Measurements from ENCODE around the gene FOXC1. TPM values are rescaled to one million over a fixed set of nuclear protein-coding genes. Genes with fewer than 3 reads are reported as not detected.

Gene FOXC1
- 1.1 and 1.2 TPM in 2 replicates for total RNA-seq
- 0.60 and 1.1 TPM in 2 replicates for polyA plus RNA-seq

- H3K9me3 ChIP-seq (ENCODE audit: low read depth), result no peaks in the 10 kb centered on the region
- H3K4me2 ChIP-seq, result peak within 1 kb of the TSS; percentile 96
- H3K4me1 ChIP-seq (ENCODE audit: insufficient read depth), result peaks cover 22% of the 10 kb centered on the region
- H3K79me2 ChIP-seq, result no peaks in the 10 kb centered on the region
- H4K20me1 ChIP-seq (ENCODE audit: insufficient read depth, poor library complexity, severe bottlenecking), result peaks cover 5% of the 10 kb centered on the region
- TF ChIP-seq EZH2phosphoT487 (IDR thresholded peaks at IDR 0.05; ENCODE audit: low read depth, severe bottlenecking, unreplicated experiment) (no peak), EZH2 (IDR thresholded peaks at IDR 0.05; ENCODE audit: borderline replicate concordance) (no peak), CTCF (IDR thresholded peaks at IDR 0.05; ENCODE audit: poor library complexity) (no peak)
- no peak within 1 kb of the TSS for H3K27ac ChIP-seq
- H3K4me3 ChIP-seq, result peak within 1 kb of the TSS; percentile 52
- no peaks in the 10 kb centered on the region for H3K9me2 ChIP-seq (replicated peaks; ENCODE audit: insufficient read depth)
- no peaks in the 10 kb centered on the region for H3K36me3 ChIP-seq (replicated peaks; ENCODE audit: insufficient read depth, low read depth)
- peak; percentile 86 for DNase-seq (ENCODE audit: low spot score)
- H2AFZ ChIP-seq, result peak within 1 kb of the TSS; percentile 78
- under 1% methylated on average over 57 of the region's 115 CpGs for WGBS (ENCODE audit: low lambda C conversion rate, missing lambda C conversion rate)
- H3K27me3 ChIP-seq, result peaks cover 81% of the 10 kb centered on the region
These were observed at the start of gene FOXC1 for GRCh38 chr6:1609648-1610496. Gene FOXC1 (plus strand): TSS chr6:1609915. CDS start chr6:1610446, 531 bp downstream.

GRCh38 chr6:1560281-1561058 lies 49.2 kb upstream of the FOXC1 start:
- Histone ChIP-seq H3K4me2 (no peak overlapping the region), H3K79me2 (no peaks in the 10 kb centered on the region), H3K36me3 (replicated peaks; ENCODE audit: insufficient read depth, low read depth) (no peaks in the 10 kb centered on the region), H3K4me1 (ENCODE audit: insufficient read depth) (no peaks in the 10 kb centered on the region), H4K20me1 (ENCODE audit: insufficient read depth, poor library complexity, severe bottlenecking) (no peaks in the 10 kb centered on the region), H2AFZ (no peak overlapping the region), H3K27ac (no peak overlapping the region), H3K9me2 (replicated peaks; ENCODE audit: insufficient read depth) (no peaks in the 10 kb centered on the region), H3K4me3 (no peak overlapping the region), H3K9me3 (ENCODE audit: low read depth) (no peaks in the 10 kb centered on the region), H3K27me3 (no peaks in the 10 kb centered on the region)
- TF ChIP-seq EZH2 (IDR thresholded peaks at IDR 0.05; ENCODE audit: borderline replicate concordance) (no peak), EZH2phosphoT487 (IDR thresholded peaks at IDR 0.05; ENCODE audit: low read depth, severe bottlenecking, unreplicated experiment) (no peak), CTCF (IDR thresholded peaks at IDR 0.05; ENCODE audit: poor library complexity) (no peak)
- no peak for DNase-seq (ENCODE audit: low spot score)
- 90% methylated on average over 4 of the region's 4 CpGs for WGBS (ENCODE audit: low lambda C conversion rate, missing lambda C conversion rate)

- no peaks in the 10 kb centered on the region for H3K79me2 ChIP-seq
- no peaks in the 10 kb centered on the region for H3K9me2 ChIP-seq (replicated peaks; ENCODE audit: insufficient read depth)
- no peak overlapping the region for H2AFZ ChIP-seq
- H4K20me1 ChIP-seq (ENCODE audit: insufficient read depth, poor library complexity, severe bottlenecking), result no peaks in the 10 kb centered on the region
- no peak overlapping the region for H3K4me2 ChIP-seq
- no peaks in the 10 kb centered on the region for H3K36me3 ChIP-seq (replicated peaks; ENCODE audit: insufficient read depth, low read depth)
- WGBS (ENCODE audit: low lambda C conversion rate, missing lambda C conversion rate), result 61% methylated on average over 2 of the region's 2 CpGs
- no peaks in the 10 kb centered on the region for H3K9me3 ChIP-seq (ENCODE audit: low read depth)
- DNase-seq (ENCODE audit: low spot score), result no peak
- H3K4me3 ChIP-seq, result no peak overlapping the region
- no peak overlapping the region for H3K27ac ChIP-seq
- TF ChIP-seq EZH2 (IDR thresholded peaks at IDR 0.05; ENCODE audit: borderline replicate concordance), result no peak
- no peak for TF ChIP-seq CTCF (IDR thresholded peaks at IDR 0.05; ENCODE audit: poor library complexity)
- TF ChIP-seq EZH2phosphoT487 (IDR thresholded peaks at IDR 0.05; ENCODE audit: low read depth, severe bottlenecking, unreplicated experiment), result no peak
- H3K4me1 ChIP-seq (ENCODE audit: insufficient read depth), result no peaks in the 10 kb centered on the region
- H3K27me3 ChIP-seq, result no peaks in the 10 kb centered on the region
These were observed 48.4 kb upstream of the FOXC1 start for GRCh38 chr6:1561355-1561754.

Data from hepatocyte (in vitro differentiated cells).